Measurements from ENCODE around the gene GBA3. TPM values are rescaled to one million over a fixed set of nuclear protein-coding genes. Genes with fewer than 3 reads are reported as not detected.

Gene GBA3
- total RNA-seq, 1 donor from 2014 or later, result 0.09 TPM

- no peak overlapping the region for H3K27ac Mint-ChIP-seq
- no peaks in the 10 kb centered on the region for H3K27me3 Mint-ChIP-seq (ENCODE audit: low read depth)
- no peak for DNase-seq (ENCODE audit: low spot score)
- no peak overlapping the region for H3K4me3 Mint-ChIP-seq (ENCODE audit: low read depth)
- no peaks in the 10 kb centered on the region for H3K9me3 Mint-ChIP-seq
- peaks cover 10% of the 10 kb centered on the region for H3K4me1 Mint-ChIP-seq (ENCODE audit: low read depth)
- no peaks in the 10 kb centered on the region for H3K36me3 Mint-ChIP-seq (ENCODE audit: low read depth)
- intact Hi-C loops (cut with micrococcal nuclease), result loop anchor here (5.0 kb wide), 1 partner anchor 102 kb away; no protein-coding TSS in a partner anchor
Observed at GRCh38 chr4:22708961-22709360, 16.2 kb downstream of the GBA3 start.

- Mint-ChIP-seq H3K4me3 (ENCODE audit: low read depth) (no peak overlapping the region), H3K27ac (no peak overlapping the region), H3K9me3 (no peaks in the 10 kb centered on the region), H3K27me3 (ENCODE audit: low read depth) (no peaks in the 10 kb centered on the region), H3K4me1 (ENCODE audit: low read depth) (peaks cover 6% of the 10 kb centered on the region), H3K36me3 (ENCODE audit: low read depth) (no peaks in the 10 kb centered on the region)
- intact Hi-C loops (cut with micrococcal nuclease), result no loop called here
- no peak for DNase-seq (ENCODE audit: low spot score)
Observed at GRCh38 chr4:22712105-22712504, 19.4 kb downstream of the GBA3 start.

DNA sequence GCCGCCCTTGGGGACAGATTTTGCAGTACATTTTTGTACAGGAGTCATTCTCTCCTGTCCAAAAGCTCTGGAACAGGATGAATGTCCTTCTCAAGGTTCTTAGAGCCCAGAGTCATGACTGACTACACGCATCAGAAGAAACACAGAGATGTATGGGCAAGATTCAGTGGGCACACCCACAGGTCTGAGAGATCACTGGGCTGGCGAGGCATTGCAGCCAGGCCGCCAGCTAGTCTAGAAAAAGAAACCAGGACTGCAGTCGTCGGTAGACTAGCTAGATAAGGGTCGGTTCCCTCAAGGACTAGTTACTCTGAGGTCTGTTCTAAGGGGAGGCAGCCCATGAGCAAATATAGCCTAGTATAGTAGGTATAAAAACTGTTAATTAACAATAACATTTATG, 19.8 kb downstream of the GBA3 start:
- DNase-seq (ENCODE audit: low spot score), result no peak
- H3K4me3 Mint-ChIP-seq (ENCODE audit: low read depth), result no peak overlapping the region
- H3K9me3 Mint-ChIP-seq, result no peaks in the 10 kb centered on the region
- H3K27me3 Mint-ChIP-seq (ENCODE audit: low read depth), result no peaks in the 10 kb centered on the region
- no peaks in the 10 kb centered on the region for H3K36me3 Mint-ChIP-seq (ENCODE audit: low read depth)
- H3K27ac Mint-ChIP-seq, result no peak overlapping the region
- peaks cover 3% of the 10 kb centered on the region for H3K4me1 Mint-ChIP-seq (ENCODE audit: low read depth)
- intact Hi-C loops (cut with micrococcal nuclease), result no loop called here

- Mint-ChIP-seq H3K4me3 (ENCODE audit: low read depth) (no peak overlapping the region), H3K9me3 (no peaks in the 10 kb centered on the region), H3K36me3 (ENCODE audit: low read depth) (no peaks in the 10 kb centered on the region), H3K27me3 (ENCODE audit: low read depth) (peaks cover 2% of the 10 kb centered on the region), H3K27ac (no peak overlapping the region), H3K4me1 (ENCODE audit: low read depth) (no peaks in the 10 kb centered on the region)
- intact Hi-C loops (cut with micrococcal nuclease), result no loop called here
- no peak for DNase-seq (ENCODE audit: low spot score)
Observed at GRCh38 chr4:22713841-22714240, 21.1 kb downstream of the GBA3 start.

GRCh38 chr4:22719218-22719617, 26.5 kb downstream of the GBA3 start:
- Mint-ChIP-seq H3K27me3 (ENCODE audit: low read depth) (peaks cover 6% of the 10 kb centered on the region), H3K36me3 (ENCODE audit: low read depth) (no peaks in the 10 kb centered on the region), H3K4me1 (ENCODE audit: low read depth) (no peaks in the 10 kb centered on the region), H3K4me3 (ENCODE audit: low read depth) (no peak overlapping the region), H3K9me3 (no peaks in the 10 kb centered on the region), H3K27ac (no peak overlapping the region)
- intact Hi-C loops (cut with micrococcal nuclease), result no loop called here
- DNase-seq (ENCODE audit: low spot score), result no peak

DNA sequence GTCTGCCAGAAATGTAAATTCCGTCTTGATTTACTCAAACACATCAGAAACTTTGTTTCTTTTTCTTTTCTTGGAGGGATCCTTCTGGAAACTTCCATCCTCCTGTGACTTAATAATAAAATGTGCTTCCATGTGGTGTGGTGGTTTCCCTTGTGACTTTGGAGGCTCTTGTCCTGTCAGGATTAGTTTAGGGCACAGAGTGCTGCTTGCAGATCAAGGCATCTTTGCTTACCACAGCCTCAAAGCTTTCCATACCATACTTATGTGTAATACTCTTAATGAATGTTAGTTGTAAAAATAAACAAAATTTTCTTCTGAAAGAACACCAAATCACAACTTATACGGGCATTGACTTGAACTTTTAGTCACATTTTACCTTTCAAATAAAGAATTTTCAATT, 27.4 kb downstream of the GBA3 start:
- Mint-ChIP-seq H3K27me3 (ENCODE audit: low read depth) (peaks cover 9% of the 10 kb centered on the region), H3K4me1 (ENCODE audit: low read depth) (no peaks in the 10 kb centered on the region), H3K36me3 (ENCODE audit: low read depth) (no peaks in the 10 kb centered on the region), H3K4me3 (ENCODE audit: low read depth) (no peak overlapping the region), H3K9me3 (no peaks in the 10 kb centered on the region), H3K27ac (no peak overlapping the region)
- DNase-seq (ENCODE audit: low spot score), result no peak
- intact Hi-C loops (cut with micrococcal nuclease), result no loop called here

DNA sequence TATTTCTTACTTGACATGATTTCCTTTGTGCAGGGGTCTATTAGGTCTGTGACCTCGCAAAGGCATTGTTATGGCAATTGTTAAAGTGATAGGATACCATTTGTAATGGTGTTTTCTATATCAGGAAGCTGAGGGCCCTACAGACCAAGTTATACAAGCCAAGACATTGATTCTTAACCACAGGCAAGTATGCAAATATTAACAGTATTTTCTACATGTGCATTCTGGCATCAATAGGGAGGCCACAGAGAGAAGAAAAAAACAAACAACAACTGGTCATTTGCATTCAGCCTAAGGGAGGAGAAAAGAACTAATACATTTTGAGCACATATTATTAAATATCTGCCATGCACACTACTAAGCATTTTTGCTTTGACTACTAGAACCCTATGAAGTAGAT, 28.5 kb downstream of the GBA3 start:
- Mint-ChIP-seq H3K4me1 (ENCODE audit: low read depth) (no peaks in the 10 kb centered on the region), H3K27me3 (ENCODE audit: low read depth) (peaks cover 10% of the 10 kb centered on the region), H3K27ac (no peak overlapping the region), H3K36me3 (ENCODE audit: low read depth) (no peaks in the 10 kb centered on the region), H3K4me3 (ENCODE audit: low read depth) (no peak overlapping the region), H3K9me3 (no peaks in the 10 kb centered on the region)
- no peak for DNase-seq (ENCODE audit: low spot score)
- intact Hi-C loops (cut with micrococcal nuclease), result no loop called here

- H3K4me3 Mint-ChIP-seq (ENCODE audit: low read depth), result no peak overlapping the region
- no peak for DNase-seq (ENCODE audit: low spot score)
- H3K4me1 Mint-ChIP-seq (ENCODE audit: low read depth), result peaks cover 17% of the 10 kb centered on the region
- H3K27me3 Mint-ChIP-seq (ENCODE audit: low read depth), result peaks cover 6% of the 10 kb centered on the region
- H3K36me3 Mint-ChIP-seq (ENCODE audit: low read depth), result no peaks in the 10 kb centered on the region
- H3K9me3 Mint-ChIP-seq, result peaks cover 11% of the 10 kb centered on the region
- H3K27ac Mint-ChIP-seq, result no peak overlapping the region
- intact Hi-C loops (cut with micrococcal nuclease), result loop anchor here (1.0 kb wide), 1 partner anchor 23 kb away; no protein-coding TSS in a partner anchor
Observed at GRCh38 chr4:22730021-22730420, 37.3 kb downstream of the GBA3 start.

DNA sequence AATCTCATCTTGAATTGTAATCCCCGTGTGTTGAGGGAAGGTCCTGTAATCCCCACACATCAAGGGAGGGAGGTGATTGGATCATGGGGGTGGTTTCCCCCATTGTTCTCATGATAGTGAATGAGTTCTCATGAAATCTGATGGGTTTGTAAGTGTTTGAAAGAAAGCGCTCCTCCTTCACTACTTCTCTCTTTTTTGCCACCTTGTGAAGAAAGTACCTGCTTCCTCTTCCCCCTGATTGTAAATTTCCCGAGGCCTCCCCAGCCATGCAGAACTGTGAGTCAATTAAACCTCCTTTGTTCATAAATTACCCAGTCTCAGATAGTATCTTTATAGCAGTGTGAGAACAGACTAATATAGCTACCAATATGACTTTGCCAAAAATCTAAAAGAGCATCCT, 41.1 kb downstream of the GBA3 start:
- Mint-ChIP-seq H3K27me3 (ENCODE audit: low read depth) (peaks cover 5% of the 10 kb centered on the region), H3K27ac (no peak overlapping the region), H3K9me3 (peaks cover 7% of the 10 kb centered on the region), H3K36me3 (ENCODE audit: low read depth) (no peaks in the 10 kb centered on the region), H3K4me1 (ENCODE audit: low read depth) (peaks cover 17% of the 10 kb centered on the region), H3K4me3 (ENCODE audit: low read depth) (no peak overlapping the region)
- intact Hi-C loops (cut with micrococcal nuclease), result no loop called here
- DNase-seq (ENCODE audit: low spot score), result no peak

GRCh38 chr4:22736912-22737311, 44.2 kb downstream of the GBA3 start:
- Mint-ChIP-seq H3K27me3 (ENCODE audit: low read depth) (peaks cover 8% of the 10 kb centered on the region), H3K36me3 (ENCODE audit: low read depth) (no peaks in the 10 kb centered on the region), H3K27ac (no peak overlapping the region), H3K4me1 (ENCODE audit: low read depth) (peaks cover 6% of the 10 kb centered on the region), H3K9me3 (no peaks in the 10 kb centered on the region), H3K4me3 (ENCODE audit: low read depth) (no peak overlapping the region)
- intact Hi-C loops (cut with micrococcal nuclease), result no loop called here
- no peak for DNase-seq (ENCODE audit: low spot score)

DNA sequence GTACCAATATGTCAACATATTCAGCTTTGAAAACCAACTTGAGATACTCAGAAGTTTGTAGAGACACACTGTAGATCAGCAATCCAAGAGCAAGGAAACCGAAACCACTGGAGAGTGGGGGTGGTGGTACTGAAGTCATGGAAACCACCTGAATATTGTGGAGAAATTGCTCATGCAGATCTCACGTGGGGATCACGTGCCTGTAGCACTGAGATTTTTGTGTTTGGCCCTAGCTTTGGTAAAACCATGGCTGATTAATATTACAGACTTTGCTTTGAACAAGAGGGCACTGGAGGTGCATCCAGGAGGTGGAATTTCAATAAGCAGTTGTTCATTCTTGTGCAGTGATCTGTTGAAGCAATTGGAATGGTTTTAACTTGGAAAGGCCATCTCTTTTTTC, 47.2 kb downstream of the GBA3 start:
- Mint-ChIP-seq H3K36me3 (ENCODE audit: low read depth) (no peaks in the 10 kb centered on the region), H3K4me1 (ENCODE audit: low read depth) (no peaks in the 10 kb centered on the region), H3K4me3 (ENCODE audit: low read depth) (no peak overlapping the region), H3K9me3 (no peaks in the 10 kb centered on the region), H3K27me3 (ENCODE audit: low read depth) (peaks cover 3% of the 10 kb centered on the region), H3K27ac (no peak overlapping the region)
- no peak for DNase-seq (ENCODE audit: low spot score)
- intact Hi-C loops (cut with micrococcal nuclease), result no loop called here

DNA sequence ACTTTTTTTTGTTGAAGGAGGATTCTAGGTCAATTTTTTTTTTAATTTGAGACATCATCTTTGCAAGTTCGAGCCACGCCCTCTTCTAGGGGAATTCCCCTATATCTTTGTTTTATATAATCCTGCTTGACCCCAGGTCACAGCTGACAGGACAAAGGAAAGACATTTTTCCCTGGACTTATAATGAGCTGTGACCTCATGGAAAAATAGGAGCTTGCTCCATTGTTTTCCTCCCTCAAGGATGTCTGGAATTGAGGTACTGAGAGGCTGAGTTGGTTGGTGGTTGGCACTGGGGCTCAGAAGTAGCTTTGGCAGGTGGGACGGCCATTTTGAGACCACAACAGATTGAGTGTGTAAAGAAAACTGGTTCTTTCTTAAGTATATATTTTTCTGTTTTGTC, 49.0 kb downstream of the GBA3 start:
- intact Hi-C loops (cut with micrococcal nuclease), result no loop called here
- H3K4me3 Mint-ChIP-seq (ENCODE audit: low read depth), result no peak overlapping the region
- no peaks in the 10 kb centered on the region for H3K4me1 Mint-ChIP-seq (ENCODE audit: low read depth)
- H3K36me3 Mint-ChIP-seq (ENCODE audit: low read depth), result no peaks in the 10 kb centered on the region
- DNase-seq (ENCODE audit: low spot score), result no peak
- no peaks in the 10 kb centered on the region for H3K9me3 Mint-ChIP-seq
- H3K27ac Mint-ChIP-seq, result no peak overlapping the region
- H3K27me3 Mint-ChIP-seq (ENCODE audit: low read depth), result peaks cover 3% of the 10 kb centered on the region

GRCh38 chr4:22743290-22743689, 50.6 kb downstream of the GBA3 start:
- no peak for DNase-seq (ENCODE audit: low spot score)
- H3K4me1 Mint-ChIP-seq (ENCODE audit: low read depth), result no peaks in the 10 kb centered on the region
- H3K27ac Mint-ChIP-seq, result no peak overlapping the region
- no peaks in the 10 kb centered on the region for H3K36me3 Mint-ChIP-seq (ENCODE audit: low read depth)
- peaks cover 6% of the 10 kb centered on the region for H3K27me3 Mint-ChIP-seq (ENCODE audit: low read depth)
- H3K9me3 Mint-ChIP-seq, result no peaks in the 10 kb centered on the region
- H3K4me3 Mint-ChIP-seq (ENCODE audit: low read depth), result no peak overlapping the region
- intact Hi-C loops (cut with micrococcal nuclease), result no loop called here

DNA sequence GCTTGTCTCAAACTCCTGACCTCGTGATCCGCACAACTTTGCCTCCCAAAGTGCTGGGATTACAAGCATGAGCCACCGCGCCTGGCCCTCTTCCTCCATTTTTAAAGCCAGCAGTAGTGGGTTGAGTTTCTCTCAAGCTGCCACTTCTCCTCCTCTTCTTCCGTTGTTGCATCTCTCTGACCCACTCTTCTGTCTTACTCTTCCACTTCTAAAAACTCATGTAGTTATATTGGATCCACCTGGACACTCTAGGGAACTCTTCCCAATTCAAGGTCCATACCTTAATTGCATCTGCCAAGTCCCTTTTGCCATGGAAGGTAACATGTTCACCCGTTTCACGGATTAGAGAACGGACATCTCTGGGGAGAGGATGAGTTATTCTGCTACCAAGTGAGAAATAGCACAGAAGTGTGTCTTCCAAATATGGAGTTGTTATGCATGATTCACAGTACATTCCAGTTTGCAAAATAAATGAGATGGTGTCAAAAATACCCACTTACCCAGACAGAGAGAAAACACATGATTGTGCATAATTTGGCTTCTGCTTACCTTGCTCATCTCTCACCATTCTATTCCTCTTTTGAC, 51.8 kb downstream of the GBA3 start:
- no peak for DNase-seq (ENCODE audit: low spot score)
- Mint-ChIP-seq H3K4me3 (ENCODE audit: low read depth) (no peak overlapping the region), H3K36me3 (ENCODE audit: low read depth) (no peaks in the 10 kb centered on the region), H3K27me3 (ENCODE audit: low read depth) (peaks cover 8% of the 10 kb centered on the region), H3K27ac (no peak overlapping the region), H3K4me1 (ENCODE audit: low read depth) (no peaks in the 10 kb centered on the region), H3K9me3 (no peaks in the 10 kb centered on the region)
- intact Hi-C loops (cut with micrococcal nuclease), result no loop called here

Data from activated T-helper 2 cell treated with anti-CD3 and anti-CD28 coated beads, Interferon-gamma antibody, Interleukin-2, Interleukin-4, amounts not matched to agents 10 μg/mL and 5 μg/mL and 100 μg/mL, durations not matched to agents 14 hours and 24 hours and 36 hours (primary cell).